Fibroblast of lung (primary cell): ENCODE data around the gene GRIA1. TPM values are rescaled to one million over a fixed set of nuclear protein-coding genes. Genes with fewer than 3 reads are reported as not detected.

ENCODE experiments used
- DNase-seq, 2 donors: peaks; one replicate each; pipeline versions ENCODE4 v3.0.0 to v3.0.0-alpha.2; 2010; ENCODE audit warnings: low read depth in 2 of 2
- H2AFZ ChIP-seq: 2 replicates; pipeline ENCODE4 v1.5.1; 2012; ENCODE audit warnings: low read length, control low read depth, inconsistent platforms
- H3K27ac ChIP-seq: 2 replicates; pipeline ENCODE4 v1.5.1; 2011; ENCODE audit warnings: low read length, control low read depth; ENCODE audit not compliant: insufficient read depth
- H3K27me3 ChIP-seq: 2 replicates; pipeline ENCODE4 v1.5.1; 2011; ENCODE audit warnings: mild to moderate bottlenecking, low read length; ENCODE audit not compliant: control insufficient read depth, insufficient read depth
- H3K36me3 ChIP-seq: 2 replicates; pipeline ENCODE4 v1.5.1; 2011; ENCODE audit warnings: low read length; ENCODE audit not compliant: control insufficient read depth, insufficient read depth
- H3K4me1 ChIP-seq: 2 replicates; pipeline ENCODE4 v1.5.1; 2011; ENCODE audit warnings: low read length; ENCODE audit not compliant: control insufficient read depth, insufficient read depth; ENCODE audit errors: extremely low read depth
- H3K4me2 ChIP-seq: 2 replicates; pipeline ENCODE4 v1.5.1; 2011; ENCODE audit warnings: low read length, control low read depth; ENCODE audit not compliant: insufficient read depth; ENCODE audit errors: extremely low read depth
- H3K4me3 ChIP-seq, 4 experiments: fragments of 200-600 bp in 1 of 4; sonication (generic) in 1 of 4; replicated peaks in 1 of 4; 2 replicates each; pipeline ENCODE4 v1.5.1; 2011 to 2016; ENCODE audit warnings: low read length in 4 of 4, low read depth in 3 of 4, mild to moderate bottlenecking in 3 of 4, control low read depth in 2 of 4, inconsistent platforms in 1 of 4, mixed read lengths in 1 of 4; ENCODE audit not compliant: insufficient read depth in 1 of 4; ENCODE audit errors: control extremely low read depth in 1 of 4
- H3K79me2 ChIP-seq: 2 replicates; pipeline ENCODE4 v1.5.1; 2012; ENCODE audit warnings: mild to moderate bottlenecking, low read length, inconsistent platforms; ENCODE audit not compliant: control insufficient read depth, insufficient read depth
- H3K9ac ChIP-seq: 2 replicates; pipeline ENCODE4 v1.5.1; 2011; ENCODE audit warnings: mild to moderate bottlenecking, low read length, control low read depth; ENCODE audit not compliant: insufficient read depth
- H3K9me3 ChIP-seq: 2 replicates; pipeline ENCODE4 v1.5.1; 2012; ENCODE audit warnings: low read depth, low read length; ENCODE audit not compliant: control insufficient read depth, insufficient read depth
- H4K20me1 ChIP-seq: 2 replicates; pipeline ENCODE4 v1.5.1; 2011; ENCODE audit warnings: low read length; ENCODE audit not compliant: control insufficient read depth, insufficient read depth; ENCODE audit errors: extremely low read depth
- EZH2 ChIP-seq: IDR thresholded peaks from 2 replicates; pipeline ENCODE4 v1.5.1; 2012; ENCODE audit warnings: low read length, control low read depth, mild to moderate bottlenecking; ENCODE audit errors: missing control alignments
- polyA plus RNA-seq, 2 donors: library from polyadenylated mRNA; depleted of rRNA in 1 of 2; stranded (reverse) in 1 of 2; unstranded in 1 of 2; fragments of >200 nt; gene quantifications; 2 replicates each; pipeline ENCODE4 v1.2.1, GENCODE V29; 2011 to 2012; ENCODE audit warnings: missing spikeins in 1 of 2
- total RNA-seq: library from RNA; depleted of rRNA; stranded (reverse); fragments of >200 nt; gene quantifications from 2 replicates; pipeline ENCODE4 v1.2.1, GENCODE V29; 2014
- TF ChIP-seq, protein P1 (sequence below), 2 donors: IDR thresholded peaks in 1 of 2; conservative IDR thresholded peaks in 1 of 2; 1 replicate in 1 of 2; 2 replicates in 1 of 2; pipeline ENCODE4 v1.5.1; 2011 to 2012; ENCODE audit warnings: low read length in 2 of 2, control low read depth in 1 of 2, inconsistent platforms in 1 of 2, low read depth in 1 of 2, mild to moderate bottlenecking in 1 of 2

GRIA1 gene
- total and polyA plus RNA-seq, 2 donors (not counting 1 experiment from before 2014, with no cell fraction given) = 2.0 to 4.5 TPM

DNA sequence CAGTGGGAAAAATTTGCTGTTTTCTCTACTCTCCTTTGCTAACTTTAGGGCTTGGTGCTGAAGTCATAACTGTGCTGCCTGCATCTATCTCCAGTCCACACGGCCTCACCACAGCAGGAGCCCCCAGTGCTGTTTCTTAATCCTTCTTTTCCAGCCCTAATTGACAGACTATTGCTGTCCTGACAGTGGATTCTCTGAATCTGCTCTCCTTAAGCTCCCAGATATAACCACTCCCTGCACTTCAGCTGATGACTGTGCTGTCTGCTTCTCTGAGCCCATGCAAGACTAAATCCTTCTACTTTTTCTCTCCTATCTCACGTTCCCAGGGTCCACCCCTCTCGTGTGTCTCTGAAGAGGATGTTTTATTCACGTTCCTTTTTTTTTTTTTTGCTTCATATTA lies 19.7 kb upstream of the GRIA1 start:
- H4K20me1 ChIP-seq = no peaks in the 10 kb centered on the region
- no peak overlapping the region for H3K4me2 ChIP-seq
- H3K27me3 ChIP-seq = no peaks in the 10 kb centered on the region
- no peak overlapping the region for H2AFZ ChIP-seq
- no peak for TF ChIP-seq EZH2
- TF ChIP-seq, protein P1, sequence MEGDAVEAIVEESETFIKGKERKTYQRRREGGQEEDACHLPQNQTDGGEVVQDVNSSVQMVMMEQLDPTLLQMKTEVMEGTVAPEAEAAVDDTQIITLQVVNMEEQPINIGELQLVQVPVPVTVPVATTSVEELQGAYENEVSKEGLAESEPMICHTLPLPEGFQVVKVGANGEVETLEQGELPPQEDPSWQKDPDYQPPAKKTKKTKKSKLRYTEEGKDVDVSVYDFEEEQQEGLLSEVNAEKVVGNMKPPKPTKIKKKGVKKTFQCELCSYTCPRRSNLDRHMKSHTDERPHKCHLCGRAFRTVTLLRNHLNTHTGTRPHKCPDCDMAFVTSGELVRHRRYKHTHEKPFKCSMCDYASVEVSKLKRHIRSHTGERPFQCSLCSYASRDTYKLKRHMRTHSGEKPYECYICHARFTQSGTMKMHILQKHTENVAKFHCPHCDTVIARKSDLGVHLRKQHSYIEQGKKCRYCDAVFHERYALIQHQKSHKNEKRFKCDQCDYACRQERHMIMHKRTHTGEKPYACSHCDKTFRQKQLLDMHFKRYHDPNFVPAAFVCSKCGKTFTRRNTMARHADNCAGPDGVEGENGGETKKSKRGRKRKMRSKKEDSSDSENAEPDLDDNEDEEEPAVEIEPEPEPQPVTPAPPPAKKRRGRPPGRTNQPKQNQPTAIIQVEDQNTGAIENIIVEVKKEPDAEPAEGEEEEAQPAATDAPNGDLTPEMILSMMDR (conservative IDR thresholded peaks at IDR 0.05 in 1 of 2, IDR thresholded peaks at IDR 0.05 in 1 of 2; ENCODE audit: low read depth in 1 of 2, low read length in 2 of 2) = no peak
- H3K27ac ChIP-seq = no peak overlapping the region
- no peaks in the 10 kb centered on the region for H3K4me1 ChIP-seq
- no peaks in the 10 kb centered on the region for H3K9me3 ChIP-seq
- H3K36me3 ChIP-seq = no peaks in the 10 kb centered on the region
- no peaks in the 10 kb centered on the region for H3K79me2 ChIP-seq
- H3K9ac ChIP-seq = no peak overlapping the region
- DNase-seq = no peak
- no peak overlapping the region for H3K4me3 ChIP-seq

DNA sequence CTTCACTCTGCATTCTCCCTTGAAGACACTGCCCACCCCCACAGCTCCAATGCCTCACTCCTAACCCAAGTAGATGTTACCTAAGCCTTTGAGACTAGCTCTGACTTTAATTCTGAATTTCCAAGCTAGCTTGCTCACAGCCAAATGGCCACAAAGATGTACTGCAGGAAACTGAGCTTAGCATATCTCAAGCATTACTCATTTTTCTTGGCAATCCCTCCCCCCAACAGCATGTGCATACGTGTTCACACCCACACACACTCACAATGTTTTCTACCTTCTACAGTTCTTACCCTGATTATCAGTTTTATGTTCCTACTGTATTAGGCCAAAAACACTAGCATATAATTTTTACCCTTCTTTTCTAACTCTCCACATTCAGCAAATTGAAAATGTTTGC lies 13.7 kb upstream of the GRIA1 start:
- H3K79me2 ChIP-seq = no peaks in the 10 kb centered on the region
- H3K9ac ChIP-seq = no peak overlapping the region
- H2AFZ ChIP-seq = no peak overlapping the region
- no peaks in the 10 kb centered on the region for H3K27me3 ChIP-seq
- peak; percentile 89 to 90 for DNase-seq
- H3K4me3 ChIP-seq = no peak overlapping the region
- TF ChIP-seq, protein P1 (conservative IDR thresholded peaks at IDR 0.05 in 1 of 2, IDR thresholded peaks at IDR 0.05 in 1 of 2; ENCODE audit: low read depth in 1 of 2, low read length in 2 of 2) = peak; percentile 5 to 50
- TF ChIP-seq EZH2 = no peak
- no peaks in the 10 kb centered on the region for H3K9me3 ChIP-seq
- no peaks in the 10 kb centered on the region for H4K20me1 ChIP-seq
- no peak overlapping the region for H3K27ac ChIP-seq
- no peak overlapping the region for H3K4me2 ChIP-seq
- no peaks in the 10 kb centered on the region for H3K36me3 ChIP-seq
- peaks cover 3% of the 10 kb centered on the region for H3K4me1 ChIP-seq

DNA sequence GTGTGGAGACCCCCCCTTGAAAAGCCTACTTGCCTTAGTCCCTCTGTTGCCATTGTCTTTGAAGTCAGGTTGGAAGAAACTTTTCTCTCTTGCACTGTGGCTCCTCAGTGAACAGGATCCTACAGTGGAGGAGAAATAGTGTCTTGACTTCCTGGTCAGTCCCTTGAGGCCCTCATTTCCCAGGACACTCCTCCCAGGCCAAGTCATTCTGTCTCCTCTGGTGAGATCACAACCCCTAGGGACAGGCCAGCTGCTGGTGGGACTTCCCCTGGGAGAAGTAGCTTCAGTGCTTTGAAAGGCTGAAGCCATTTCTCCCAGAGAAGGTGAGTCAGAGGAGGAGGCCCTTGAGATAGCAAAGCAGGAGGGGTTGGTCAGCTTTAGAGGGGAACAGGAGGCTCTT lies 10.1 kb upstream of the GRIA1 start:
- no peak for TF ChIP-seq EZH2
- no peak overlapping the region for H3K27ac ChIP-seq
- no peaks in the 10 kb centered on the region for H3K36me3 ChIP-seq
- no peak overlapping the region for H3K4me3 ChIP-seq
- no peaks in the 10 kb centered on the region for H3K27me3 ChIP-seq
- peak in 1 of 2 donors; percentile 7 for DNase-seq
- no peak overlapping the region for H3K4me2 ChIP-seq
- no peak overlapping the region for H2AFZ ChIP-seq
- no peaks in the 10 kb centered on the region for H3K9me3 ChIP-seq
- no peak overlapping the region for H3K9ac ChIP-seq
- H3K4me1 ChIP-seq = peaks cover 3% of the 10 kb centered on the region
- H4K20me1 ChIP-seq = no peaks in the 10 kb centered on the region
- no peaks in the 10 kb centered on the region for H3K79me2 ChIP-seq
